ENCODE results near the gene CRACDL.
"Not testable (repeated sequence)": the region's sequence is repeated elsewhere in the genome, so short reads cannot be mapped to it uniquely, and the experiment has no call there.

CRACDL gene

DNA sequence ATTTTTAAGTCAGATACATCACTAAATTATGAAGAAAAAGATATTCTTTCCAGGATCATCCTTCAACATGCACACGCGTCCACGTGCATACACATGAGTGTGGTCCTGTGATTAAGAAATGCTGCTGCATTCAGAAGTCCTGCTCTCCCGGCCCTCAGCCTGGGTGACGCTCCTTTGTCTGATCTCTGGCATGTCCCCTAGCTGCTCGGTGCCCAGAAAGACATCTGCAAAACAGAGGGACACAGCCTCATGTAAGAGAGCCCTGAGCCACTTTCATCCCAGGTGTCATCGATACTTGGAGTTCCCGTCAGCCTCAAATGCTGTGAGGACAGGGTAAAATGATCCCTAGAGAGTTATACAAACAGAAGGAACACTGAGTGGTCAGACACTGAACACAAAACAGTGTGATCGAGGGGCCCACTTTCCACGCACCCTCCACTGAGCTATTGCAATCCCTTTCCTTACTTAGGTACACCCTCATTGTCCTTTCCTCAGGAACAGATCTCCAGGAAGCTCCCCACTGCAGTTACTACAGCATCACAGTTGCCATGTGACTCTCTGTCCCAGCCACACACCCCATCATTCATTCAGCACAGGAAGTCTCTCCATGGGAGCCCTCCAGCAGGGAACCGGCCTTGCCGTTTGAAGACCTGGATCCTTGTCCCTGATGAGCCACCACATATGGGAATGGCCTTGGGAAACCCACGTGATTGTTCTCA is 32.1 kb downstream of the CRACDL start:
- DNase-seq = no peak

DNA sequence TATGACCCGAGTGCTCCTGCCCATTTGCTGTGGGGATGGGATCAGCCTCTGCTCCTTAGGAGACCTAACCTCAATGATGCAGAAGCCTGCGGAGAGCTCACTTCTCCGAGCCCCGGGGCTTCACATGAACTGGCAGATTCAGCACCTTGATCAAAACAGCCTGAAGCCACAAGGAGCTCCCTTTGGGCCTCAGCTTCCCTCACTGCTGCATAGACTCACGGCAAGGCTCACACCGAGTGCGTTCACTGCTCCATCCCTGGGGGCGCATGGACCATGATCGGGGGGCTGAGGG is 33.0 kb downstream of the CRACDL start:
- no peak for DNase-seq

DNA sequence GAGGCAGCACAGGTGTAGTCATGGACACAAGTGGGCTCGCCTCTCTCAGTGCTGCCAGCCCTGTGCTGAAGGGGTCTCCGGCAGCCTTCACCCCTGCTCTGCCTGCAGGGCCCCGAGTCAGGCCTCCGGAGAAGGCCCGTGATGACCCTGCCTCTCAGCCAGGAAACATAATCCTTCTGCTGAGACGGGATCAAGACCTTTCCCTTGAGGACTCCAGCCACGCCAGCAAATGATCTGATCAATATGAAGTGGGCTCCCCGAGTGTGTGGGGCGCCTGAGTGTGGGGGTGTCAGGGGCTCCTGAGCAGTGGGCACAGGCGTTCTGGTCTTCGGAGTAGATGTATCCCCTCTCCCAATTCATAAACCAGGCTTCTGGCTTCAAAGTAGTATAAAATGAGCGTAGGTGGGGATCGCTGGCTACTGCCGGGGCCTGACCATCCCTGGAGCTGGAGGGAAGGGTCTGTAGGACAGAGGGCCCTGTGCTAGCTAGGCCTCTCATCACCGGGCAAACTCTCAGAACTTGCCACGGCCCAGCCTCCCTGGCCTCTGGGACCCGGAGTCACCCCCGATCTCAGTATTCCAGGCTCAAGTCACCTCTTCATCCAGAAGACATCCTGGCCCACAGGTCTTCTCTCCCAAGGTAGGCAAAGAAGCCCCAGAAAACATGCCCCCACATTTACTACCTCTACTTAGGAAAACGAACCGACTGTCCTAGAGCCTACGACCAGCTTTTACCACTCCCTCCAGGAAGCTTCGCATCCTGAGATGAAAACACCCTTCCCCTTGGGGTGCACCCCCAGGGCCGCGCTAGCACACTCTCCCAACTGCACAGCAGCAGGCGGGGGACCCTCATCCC is 33.6 kb downstream of the CRACDL start:
- no peak for DNase-seq

DNA sequence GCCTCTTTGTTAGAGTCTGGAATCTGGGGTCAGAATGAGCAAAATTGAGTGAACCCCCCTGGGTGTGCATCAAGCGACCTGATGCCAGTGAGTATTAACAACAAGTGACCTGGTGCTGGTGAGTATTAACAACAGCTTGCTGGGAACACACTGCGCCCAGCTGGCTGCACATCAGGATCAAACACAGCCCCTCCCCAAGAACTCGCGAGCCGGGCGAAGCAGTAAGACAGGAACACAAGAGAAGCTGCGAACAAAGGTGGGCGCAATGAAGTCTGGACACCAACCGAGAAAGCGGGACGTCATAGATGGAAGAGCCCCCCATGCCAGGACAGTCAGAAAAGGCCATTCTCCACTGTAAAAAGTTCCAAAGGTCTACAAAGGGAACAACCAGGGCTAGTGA is 34.3 kb downstream of the CRACDL start:
- no peak for DNase-seq

DNA sequence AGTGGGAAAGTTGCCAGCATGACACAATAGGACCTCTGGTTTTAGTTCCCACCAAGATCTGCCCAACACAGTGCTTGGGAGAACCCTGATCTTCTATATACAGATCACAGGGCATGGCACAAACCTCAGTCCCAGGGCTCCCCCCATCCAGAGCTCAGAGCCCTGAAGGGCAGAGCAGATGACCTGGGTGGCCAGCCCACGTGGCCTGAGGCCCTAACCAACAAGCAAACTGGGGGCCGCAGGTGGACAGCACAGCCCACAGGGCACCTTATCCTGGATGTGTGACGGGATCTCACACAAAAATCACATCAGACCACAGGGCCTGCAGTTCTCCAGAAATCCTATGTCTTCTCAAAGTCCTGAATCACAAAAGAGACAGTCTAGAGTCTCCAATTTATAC is 34.7 kb downstream of the CRACDL start:
- DNase-seq = no peak

DNA sequence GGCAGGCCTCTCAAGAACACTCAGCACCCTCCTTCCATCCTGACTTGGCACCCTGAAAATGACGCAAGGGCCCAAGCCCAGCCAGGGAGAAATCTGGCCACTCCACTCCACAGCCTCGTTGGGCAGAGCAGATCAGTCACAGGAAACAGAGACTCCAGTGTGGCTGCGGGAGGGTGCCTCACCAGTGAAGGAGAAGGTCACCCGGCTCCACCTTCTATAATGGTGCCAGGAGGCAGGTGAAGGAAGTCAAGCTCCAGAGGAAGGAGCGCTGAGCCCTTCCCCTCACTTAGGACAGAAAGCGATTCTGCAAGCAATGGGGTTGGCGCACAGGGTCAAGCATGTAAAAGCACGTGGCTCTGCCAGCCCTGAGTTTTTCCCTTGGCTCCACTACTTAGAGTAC is 35.3 kb downstream of the CRACDL start:
- no peak for DNase-seq

DNA sequence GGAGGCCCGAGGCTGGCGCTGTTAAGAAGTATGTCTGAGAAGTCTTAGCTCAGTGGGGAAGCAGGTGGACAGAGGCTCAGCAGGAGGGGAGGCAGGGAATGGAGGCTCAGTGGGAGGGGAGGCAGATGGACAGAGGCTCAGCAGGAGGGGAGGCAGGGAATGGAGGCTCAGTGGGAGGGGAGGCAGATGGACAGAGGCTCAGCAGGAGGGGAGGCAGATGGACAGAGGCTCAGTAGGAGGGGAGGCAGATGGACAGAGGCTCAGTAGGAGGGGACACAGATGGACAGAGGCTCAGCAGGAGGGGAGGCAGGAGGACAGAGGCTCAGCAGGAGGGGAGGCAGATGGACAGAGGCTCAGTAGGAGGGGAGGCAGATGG is 36.3 kb downstream of the CRACDL start:
- not testable (repeated sequence) for DNase-seq

DNA sequence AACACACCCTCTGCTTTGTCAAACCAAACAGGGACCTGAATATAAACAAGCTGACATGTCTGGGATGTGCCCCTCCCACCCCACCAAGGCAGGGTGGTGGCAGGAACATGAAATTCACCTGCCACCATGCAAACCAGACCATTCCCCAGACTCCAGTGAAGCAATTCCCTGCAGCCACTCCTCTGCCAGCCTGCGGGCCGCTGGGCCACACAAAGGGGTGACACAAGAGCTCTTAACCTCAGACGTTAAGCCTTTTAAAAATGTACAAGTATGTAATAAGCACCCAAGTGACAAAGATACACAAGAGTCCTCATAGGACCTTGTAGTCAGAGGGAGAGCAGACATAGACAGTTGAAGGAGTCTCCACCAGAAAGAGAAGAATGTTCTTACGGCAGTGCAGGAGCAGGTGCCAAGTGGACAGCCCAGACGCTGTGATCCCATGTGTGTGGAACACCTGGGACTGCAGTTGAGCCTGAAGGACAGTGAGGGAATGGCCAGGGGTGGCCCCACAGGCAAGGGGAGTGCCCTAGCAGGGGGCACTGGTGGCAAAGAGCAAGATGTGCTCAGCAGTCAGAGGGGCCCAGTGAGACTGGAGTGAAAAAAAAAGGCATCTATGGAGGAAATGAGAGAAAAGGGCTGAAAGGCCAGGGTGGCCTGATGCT is 36.9 kb downstream of the CRACDL start:
- DNase-seq = no peak

DNA sequence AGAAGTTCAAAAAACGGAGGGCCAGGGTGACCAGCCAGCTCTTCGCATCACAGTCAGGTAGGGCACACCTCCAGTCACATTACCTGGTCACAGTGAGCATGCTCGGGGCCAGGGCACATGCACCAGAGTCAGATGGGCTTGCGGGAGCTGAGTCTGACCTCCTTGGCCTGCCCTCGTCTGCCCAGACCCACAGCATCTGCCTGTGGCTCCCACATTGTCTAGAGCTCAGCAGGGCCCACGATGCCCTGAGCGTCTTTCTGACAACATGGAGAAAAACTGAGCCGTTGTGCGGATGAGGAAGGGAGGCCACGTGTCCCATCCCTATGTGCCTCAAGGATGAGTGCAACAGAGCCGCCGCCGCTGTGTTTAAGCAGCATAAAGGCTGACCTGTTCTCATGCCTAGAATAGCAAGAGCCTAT is 37.6 kb downstream of the CRACDL start:
- no peak for DNase-seq

DNA sequence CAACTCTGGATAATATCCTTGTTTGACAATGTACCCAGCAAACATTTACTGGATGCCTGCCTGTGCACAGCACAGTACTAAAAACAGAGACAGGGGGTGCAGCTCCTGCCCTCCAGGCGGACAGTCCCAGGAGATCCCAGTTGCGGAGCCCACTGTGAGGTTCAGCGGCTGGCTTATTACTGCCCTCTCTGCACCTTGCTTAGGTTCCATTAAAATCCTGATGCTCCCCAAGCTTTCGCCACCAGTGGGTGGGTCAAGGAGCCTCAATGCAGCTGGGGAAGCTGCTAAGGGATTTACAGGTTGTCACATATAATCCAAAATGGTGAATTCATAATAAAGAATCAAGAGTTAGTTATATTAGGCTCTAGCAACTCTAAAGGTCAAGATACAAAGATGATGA is 38.3 kb downstream of the CRACDL start:
- DNase-seq = no peak

DNA sequence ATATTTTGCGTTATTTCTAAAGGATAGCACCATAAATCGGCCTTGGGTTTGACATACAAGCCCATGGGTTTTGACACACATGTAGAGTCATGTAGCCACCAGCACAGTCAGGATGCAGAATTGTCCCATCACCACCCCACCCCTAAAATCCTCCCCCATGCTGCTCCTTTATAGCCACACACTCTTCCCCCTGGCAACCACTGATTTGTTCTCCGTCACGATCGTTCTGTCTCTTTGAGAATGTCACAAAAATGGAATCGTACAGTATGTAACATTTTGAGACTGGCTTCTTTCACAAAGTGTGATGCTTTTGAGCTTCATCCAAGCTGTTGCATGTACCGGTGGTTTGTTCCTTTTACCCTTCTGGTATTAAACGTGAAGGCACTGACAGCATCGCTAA is 39.1 kb downstream of the CRACDL start:
- no peak for DNase-seq

DNA sequence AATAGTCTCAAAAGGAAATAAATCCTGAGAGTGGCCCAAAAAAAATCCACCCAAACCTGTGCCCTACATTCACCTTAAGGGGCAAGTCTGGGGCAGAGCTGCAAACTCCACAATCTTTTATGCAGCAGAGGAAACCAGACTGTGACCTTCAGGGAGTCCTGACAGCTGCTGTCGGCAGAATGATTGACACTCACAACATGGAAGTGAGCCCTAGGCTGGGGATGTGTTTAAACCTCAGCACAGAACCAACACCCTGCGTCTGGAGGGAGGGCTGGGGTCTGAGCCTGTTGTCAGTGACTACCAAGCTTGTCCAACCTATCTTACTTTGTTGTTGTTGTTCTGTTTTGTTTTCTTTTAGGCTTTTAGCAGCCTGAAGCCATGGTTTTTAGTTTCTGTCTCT is 39.6 kb downstream of the CRACDL start:
- DNase-seq = no peak

DNA sequence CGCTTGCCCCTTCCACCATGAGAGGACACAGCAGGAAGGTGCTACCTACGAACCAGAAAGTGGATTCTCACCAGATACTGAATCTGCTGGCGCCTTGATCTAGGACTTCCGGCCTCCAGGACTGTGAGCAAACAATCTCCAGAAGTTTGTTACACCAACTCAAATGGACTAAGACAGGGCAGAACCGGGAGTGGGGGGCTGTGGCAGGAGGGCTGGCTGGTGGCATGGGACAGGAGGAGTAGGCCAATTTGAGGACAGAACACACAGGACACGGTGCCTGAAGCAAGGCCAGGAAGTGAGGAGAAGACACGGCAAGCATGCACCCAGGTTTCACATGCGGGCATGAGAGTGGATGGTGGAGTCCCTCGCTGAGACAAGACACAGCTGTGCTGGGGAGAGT is 40.1 kb downstream of the CRACDL start:
- DNase-seq = no peak

DNA sequence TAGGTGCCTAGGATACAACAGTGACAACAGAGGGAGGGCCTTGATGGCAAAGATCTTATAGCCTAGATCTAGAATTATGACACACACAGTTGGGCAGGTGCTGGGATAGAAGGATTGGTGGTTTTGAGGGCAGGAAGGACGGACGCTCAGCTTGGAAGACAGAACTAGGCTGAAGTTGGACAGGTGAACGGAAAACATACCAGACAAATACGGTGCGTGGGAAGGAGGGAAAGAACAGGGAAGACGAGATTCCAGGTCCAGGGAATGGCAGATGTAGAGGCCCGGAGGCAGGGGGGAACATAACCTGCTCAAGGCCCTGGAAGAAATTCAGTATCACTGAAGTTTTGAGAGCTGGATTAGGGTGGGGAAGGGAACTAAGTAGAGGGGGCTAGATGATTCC is 40.8 kb downstream of the CRACDL start:
- DNase-seq = no peak

DNA sequence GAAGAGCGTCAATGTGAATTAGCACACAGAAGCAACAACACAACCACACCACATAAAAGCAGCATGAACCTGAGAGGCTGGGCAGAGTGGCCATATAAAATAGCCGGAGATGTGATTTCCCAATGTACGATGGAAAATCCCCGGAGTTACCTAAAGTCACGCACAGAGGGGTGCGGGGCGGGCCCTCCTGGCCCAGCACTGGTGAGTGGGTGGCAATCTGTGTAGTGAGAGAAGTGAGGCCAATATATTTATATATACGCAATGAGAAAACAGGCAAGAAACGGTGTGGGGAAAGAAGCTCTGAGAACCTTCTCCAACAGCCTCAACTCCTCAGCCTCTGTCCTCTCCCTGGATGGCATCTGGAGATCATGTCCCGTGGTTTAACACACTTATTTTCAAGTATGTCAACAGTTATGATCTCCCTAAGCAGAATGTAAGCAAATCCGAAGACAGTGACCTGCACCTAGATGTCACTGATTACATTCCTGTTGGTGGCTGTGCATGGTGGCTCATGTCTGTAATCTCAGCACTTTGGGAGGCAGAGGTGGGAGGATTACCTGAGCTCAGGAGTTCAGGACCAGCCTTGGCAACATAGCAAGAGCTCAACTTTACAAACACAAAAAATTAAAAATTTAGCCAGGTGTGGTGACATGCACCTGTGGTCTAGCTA is 41.6 kb downstream of the CRACDL start:
- DNase-seq = no peak

DNA sequence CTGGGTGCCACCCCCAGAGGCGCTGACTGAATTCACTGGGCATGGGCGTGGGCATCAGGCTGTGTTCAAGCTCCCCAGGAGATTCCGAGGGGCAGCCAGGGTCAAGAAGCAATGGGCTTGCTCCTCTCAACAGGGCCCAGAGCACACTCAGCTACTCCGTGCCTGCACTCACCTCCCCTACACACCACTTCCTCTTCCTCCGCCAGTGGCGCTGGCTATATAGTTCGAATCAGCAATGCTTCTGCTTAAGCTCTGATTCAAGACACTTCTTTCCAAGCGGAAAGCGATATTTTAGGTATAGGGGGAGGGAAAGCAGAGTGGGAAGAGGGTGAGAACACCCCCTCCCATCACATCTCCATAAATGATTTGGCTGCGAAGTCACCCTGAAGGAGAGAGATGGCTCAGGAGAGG is 42.1 kb downstream of the CRACDL start:
- DNase-seq = no peak

DNA sequence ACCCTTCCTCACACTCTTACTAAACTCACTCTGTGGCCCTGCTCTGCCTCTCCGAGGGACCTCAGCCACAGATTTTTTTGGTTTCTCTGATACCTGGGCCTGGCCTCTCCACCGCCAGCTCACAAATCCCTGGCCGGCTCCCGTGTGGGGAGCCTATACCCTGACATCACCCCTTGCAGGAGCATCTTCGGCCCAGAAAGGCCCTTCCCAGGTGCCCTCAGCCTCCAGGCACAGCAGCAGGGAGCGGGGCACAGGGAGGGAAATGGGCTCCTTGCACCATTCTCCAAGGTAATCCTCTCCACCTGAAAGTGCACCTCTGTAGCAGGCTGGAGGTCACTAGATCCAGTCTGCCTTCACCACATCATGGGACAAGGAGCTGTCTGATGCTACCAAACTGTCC is 43.2 kb downstream of the CRACDL start:
- DNase-seq = no peak

DNA sequence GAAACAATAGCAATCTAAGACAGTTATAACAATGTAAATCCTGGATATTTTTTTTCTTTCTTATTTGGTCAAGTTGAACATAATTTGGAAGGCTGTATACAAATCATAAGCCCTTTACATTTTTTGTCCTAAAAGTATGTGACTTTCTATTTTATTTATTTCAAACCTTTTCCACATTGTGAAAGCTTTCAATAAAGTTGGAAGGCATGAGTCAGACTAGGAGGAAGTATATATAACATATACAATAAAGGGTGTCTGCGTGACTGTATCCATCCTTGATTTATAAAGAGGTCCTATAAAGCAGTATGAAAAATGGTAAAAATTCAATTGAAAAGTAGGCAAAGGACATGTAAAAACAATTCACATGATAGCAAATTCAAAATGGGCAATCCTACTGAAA is 44.4 kb downstream of the CRACDL start:
- DNase-seq = no peak

DNA sequence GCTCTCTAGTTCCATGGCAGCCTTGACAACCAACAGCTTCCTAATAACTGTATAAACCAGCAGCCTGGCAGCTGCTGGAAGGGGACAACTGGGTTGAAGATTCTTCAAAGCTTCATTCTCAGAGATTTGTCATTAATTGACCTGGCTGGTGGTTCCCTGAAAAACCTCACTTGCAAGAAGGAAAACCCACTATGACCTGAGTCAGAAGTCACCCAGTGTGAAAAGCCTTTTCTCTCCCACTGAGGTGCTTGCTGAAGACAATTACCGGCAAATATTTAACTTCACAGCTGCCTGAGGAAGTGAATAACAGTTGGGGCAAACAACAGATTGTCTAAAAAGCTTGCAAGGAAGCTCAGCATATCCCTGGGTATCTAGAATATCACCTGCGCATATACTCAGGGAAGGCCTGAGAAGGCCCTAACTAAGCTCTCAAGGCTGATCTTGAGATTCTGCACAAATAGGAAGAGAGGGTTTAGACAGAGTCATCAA is 49.9 kb downstream of the CRACDL start:
- DNase-seq = no peak

DNA sequence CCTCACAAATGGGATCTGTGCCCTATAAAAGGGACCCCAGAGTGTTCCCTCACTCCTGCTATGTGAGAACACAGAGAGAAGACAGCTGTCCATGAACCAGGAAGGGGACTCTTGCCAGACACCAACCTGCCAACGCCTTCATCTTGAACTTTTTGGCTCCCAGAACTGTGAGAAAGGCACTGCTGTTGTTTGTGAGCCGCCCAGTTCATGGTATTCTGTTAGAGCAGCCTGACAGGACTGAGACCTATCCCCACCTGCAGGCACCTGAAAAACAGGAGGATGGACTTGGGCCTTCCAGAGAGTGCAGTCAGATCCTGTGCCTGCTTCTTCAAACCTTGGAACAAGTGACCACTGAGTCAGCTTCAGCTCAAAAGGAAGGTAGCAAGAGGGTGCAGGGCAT is 51.4 kb downstream of the CRACDL start:
- no peak for DNase-seq

DNA sequence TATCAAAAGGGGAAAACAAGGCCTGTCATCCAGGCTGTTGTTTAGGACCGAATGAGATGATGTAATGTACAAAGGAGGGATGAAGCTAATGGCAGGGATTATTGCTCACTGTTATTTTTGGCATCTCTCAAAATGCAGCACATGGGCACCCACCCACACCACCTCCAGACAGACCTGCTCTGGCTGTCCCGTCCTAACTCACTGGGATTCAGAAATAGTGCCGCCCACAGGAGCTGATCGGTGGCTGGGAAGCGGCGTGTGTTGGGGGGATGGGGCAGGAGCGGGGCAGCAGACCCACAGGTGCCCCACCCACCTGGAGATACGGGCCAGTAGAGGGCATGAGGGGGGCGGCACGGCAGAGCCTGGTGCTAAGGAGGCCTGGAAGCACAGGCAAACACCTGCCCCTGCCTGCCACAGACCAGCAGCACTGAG is 52.2 kb downstream of the CRACDL start:
- no peak for DNase-seq

DNA sequence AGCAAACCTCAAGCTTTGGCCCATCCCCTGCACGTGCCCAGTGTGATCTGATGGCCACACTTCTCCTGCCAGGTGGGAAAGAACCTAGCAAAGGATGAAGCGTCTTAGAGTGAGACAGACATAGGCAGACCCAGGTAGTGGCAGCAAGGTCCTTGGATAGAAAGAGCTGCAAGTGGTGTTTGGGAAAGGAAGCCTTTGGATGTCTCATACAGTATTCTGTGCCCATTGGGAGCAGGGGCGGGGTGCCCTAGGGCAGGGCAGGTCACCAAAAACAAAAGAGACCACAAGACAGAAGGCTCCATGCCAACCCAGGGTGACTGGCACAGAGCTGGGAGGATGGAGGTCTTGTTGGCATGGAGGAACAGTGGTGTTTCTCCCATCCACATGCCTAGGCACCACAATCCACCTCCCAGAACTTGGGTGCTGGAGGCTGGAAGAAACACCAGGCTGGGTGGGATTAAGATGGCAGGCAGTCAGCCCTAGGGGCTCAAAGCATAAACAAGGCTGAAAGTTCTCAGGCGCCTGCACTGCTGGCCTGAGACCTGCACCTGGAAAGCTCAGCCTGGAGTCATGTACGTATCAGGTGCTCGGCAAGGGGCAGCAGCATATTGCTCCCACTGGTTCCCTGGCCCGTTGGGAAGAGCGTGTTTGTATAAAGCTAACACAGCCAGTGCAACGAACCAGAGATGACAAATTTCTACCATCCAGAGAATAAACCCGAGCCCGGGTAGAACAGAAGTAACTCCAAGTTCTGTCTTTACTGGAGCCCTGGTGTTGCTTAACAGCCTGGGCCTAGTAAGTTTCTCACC is 52.9 kb downstream of the CRACDL start:
- no peak for DNase-seq

DNA sequence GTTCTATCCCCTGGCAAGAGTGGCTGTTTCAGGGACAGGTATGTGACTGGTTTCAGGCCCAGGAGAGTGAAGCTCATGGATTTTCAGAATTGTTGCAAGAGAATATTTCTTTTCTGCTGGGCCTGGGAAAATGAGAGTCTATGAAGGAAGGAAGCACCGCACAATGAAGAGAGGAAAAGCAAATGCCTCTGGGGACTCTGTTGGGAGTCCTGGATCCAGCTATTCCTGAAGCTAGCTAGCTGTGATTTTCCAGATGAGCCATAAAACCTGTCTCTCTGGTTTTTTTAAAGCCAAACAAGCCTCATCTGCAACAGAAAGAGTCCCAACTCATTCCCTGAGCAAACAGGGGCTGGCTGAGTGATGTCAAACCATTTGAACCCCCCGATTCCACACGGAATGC is 53.7 kb downstream of the CRACDL start:
- no peak for DNase-seq
